ENCODE results near the gene ABCE1.

DNA sequence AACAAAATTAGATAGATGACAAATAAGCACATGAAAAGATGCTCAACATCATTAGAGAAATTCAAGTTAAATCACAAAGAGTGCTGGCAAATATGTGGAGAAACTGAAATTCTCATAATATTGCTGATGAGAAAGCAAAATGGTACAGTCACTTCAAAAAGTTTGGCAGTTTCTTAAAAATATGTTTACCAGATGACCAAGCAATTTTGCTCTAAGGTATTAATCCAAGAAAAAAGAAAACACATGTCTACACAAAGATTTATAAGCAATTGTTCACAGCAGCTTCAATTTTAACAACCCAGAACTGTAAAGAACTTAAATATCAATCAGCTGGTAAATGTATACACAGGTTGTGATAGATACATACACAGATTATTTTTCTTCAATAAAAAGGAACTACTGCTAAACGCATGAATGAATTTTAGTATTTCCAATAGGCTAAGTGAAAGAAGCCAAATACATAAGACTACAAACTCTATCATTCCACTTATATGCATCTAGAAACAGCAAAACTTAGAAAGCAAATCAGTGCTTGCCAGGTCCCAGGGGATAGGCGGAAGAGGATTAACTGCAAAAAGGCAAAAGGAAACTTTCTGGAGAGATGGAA is 70.6 kb downstream of the ABCE1 start:
- TF ChIP-seq, protein P1, sequence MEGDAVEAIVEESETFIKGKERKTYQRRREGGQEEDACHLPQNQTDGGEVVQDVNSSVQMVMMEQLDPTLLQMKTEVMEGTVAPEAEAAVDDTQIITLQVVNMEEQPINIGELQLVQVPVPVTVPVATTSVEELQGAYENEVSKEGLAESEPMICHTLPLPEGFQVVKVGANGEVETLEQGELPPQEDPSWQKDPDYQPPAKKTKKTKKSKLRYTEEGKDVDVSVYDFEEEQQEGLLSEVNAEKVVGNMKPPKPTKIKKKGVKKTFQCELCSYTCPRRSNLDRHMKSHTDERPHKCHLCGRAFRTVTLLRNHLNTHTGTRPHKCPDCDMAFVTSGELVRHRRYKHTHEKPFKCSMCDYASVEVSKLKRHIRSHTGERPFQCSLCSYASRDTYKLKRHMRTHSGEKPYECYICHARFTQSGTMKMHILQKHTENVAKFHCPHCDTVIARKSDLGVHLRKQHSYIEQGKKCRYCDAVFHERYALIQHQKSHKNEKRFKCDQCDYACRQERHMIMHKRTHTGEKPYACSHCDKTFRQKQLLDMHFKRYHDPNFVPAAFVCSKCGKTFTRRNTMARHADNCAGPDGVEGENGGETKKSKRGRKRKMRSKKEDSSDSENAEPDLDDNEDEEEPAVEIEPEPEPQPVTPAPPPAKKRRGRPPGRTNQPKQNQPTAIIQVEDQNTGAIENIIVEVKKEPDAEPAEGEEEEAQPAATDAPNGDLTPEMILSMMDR (IDR thresholded peaks at IDR 0.05), result no peak
- no peak for TF ChIP-seq POLR2A (IDR thresholded peaks at IDR 0.05)
- TF ChIP-seq POLR2AphosphoS5 (IDR thresholded peaks at IDR 0.05), result no peak
